Ovary (tissue), 3 donors: Measurements from ENCODE around the gene SAMD4A.

Experiments
- POLR2A ChIP-seq: fragments of 450-650 bp; IDR thresholded peaks from one replicate; pipeline ENCODE4 v1.6.1; 2017; ENCODE audit warnings: antibody characterized with exemption, mild to moderate bottlenecking, moderate library complexity
- TF ChIP-seq, protein P1 (sequence below), 3 donors: fragments of 450-650 bp in 2 of 3; fragments of 200-600 bp in 1 of 3; IDR thresholded peaks; one replicate each; pipeline versions ENCODE4 v1.5.1 to v1.8.0; 2016 to 2022; ENCODE audit warnings: antibody characterized with exemption in 3 of 3, mild to moderate bottlenecking in 1 of 3
- donor health status: DM: no; HTN: no; CAD: no.

GRCh38 chr14:54829486-54830224, 262.7 kb downstream of the SAMD4A start:
- TF ChIP-seq POLR2A = no peak
- TF ChIP-seq, protein P1, sequence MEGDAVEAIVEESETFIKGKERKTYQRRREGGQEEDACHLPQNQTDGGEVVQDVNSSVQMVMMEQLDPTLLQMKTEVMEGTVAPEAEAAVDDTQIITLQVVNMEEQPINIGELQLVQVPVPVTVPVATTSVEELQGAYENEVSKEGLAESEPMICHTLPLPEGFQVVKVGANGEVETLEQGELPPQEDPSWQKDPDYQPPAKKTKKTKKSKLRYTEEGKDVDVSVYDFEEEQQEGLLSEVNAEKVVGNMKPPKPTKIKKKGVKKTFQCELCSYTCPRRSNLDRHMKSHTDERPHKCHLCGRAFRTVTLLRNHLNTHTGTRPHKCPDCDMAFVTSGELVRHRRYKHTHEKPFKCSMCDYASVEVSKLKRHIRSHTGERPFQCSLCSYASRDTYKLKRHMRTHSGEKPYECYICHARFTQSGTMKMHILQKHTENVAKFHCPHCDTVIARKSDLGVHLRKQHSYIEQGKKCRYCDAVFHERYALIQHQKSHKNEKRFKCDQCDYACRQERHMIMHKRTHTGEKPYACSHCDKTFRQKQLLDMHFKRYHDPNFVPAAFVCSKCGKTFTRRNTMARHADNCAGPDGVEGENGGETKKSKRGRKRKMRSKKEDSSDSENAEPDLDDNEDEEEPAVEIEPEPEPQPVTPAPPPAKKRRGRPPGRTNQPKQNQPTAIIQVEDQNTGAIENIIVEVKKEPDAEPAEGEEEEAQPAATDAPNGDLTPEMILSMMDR (IDR thresholded peaks at IDR 0.05) = no peak
